ENCODE measurements around the gene C13orf42. TPM values are rescaled to one million over a fixed set of nuclear protein-coding genes. Genes with fewer than 3 reads are reported as not detected.

Gene C13orf42
- total and polyA plus RNA-seq, 10 of the 15 experiments (the other 5 are each of a cell fraction or from before 2014, with no cell fraction given), result not detected

GRCh38 chr13:51152701-51153100, 41.6 kb upstream of the C13orf42 start:
- peaks cover 0 to 6% of the 10 kb centered on the region in 2 experiments; a peak in 1 of 4 replicates for H3K27me3 ChIP-seq (replicated peaks in 1 of 2; ENCODE audit: control insufficient read depth in 2 of 2, insufficient read depth in 2 of 2, low read length in 1 of 2)
- 71% methylated on average over 5 of the region's 5 CpGs for WGBS (ENCODE audit: insufficient coverage, insufficient replicate concordance, low lambda C conversion rate, missing lambda C conversion rate)
- no peaks in the 10 kb centered on the region for H3K9me3 ChIP-seq (replicated peaks; ENCODE audit: control insufficient read depth, insufficient read depth, low read length)
- H4K20me1 ChIP-seq (ENCODE audit: control insufficient read depth, insufficient read depth), result no peaks in the 10 kb centered on the region
- ChIA-PET CTCF (interaction anchor here (2.8 kb wide), 1 partner anchor 133 kb away, joined by 7 read pairs; no protein-coding TSS in a partner anchor), RAD21 (ENCODE audit: unreplicated experiment) (interaction anchor here (1.4 kb wide), 1 partner anchor 645 kb away, joined by 3 read pairs; no protein-coding TSS in a partner anchor), POLR2A (no interaction called here), SMC1A (ENCODE audit: uncharacterized antibody, unreplicated experiment) (interaction anchor here (1.6 kb wide), 1 partner anchor 134 kb away, joined by 4 read pairs; no protein-coding TSS in a partner anchor)
- no peak overlapping the region for H3K4me3 ChIP-seq
- TF ChIP-seq MEF2B (IDR thresholded peaks at IDR 0.05; ENCODE audit: partially characterized antibody, poor library complexity, severe bottlenecking) (no peak), NFYB (IDR thresholded peaks at IDR 0.05; ENCODE audit: insufficient read depth, low read depth, low read length) (no peak), NKRF (conservative IDR thresholded peaks at IDR 0.05) (no peak), HDAC2 (IDR thresholded peaks at IDR 0.05) (no peak), ZNF622 (IDR thresholded peaks at IDR 0.05) (no peak), ELK1 (IDR thresholded peaks at IDR 0.05; ENCODE audit: low read depth, low read length) (no peak), RUNX3 (IDR thresholded peaks at IDR 0.05; ENCODE audit: low read length) (no peak), ZSCAN29 (IDR thresholded peaks at IDR 0.05) (no peak), RFX5 (IDR thresholded peaks at IDR 0.05; ENCODE audit: low read depth, low read length) (no peak), TBL1XR1 (IDR thresholded peaks at IDR 0.05; ENCODE audit: low read depth, low read length) (no peak), MEF2A (IDR thresholded peaks at IDR 0.05; ENCODE audit: insufficient read depth, low read depth, low read length) (no peak), ZNF217 (IDR thresholded peaks at IDR 0.05) (no peak), LARP7 (IDR thresholded peaks at IDR 0.05) (no peak), CUX1 (IDR thresholded peaks at IDR 0.05; ENCODE audit: insufficient replicate concordance, low read depth, low read length) (no peak)
- no peak for FAIRE-seq
- no peak overlapping the region for H3K27ac ChIP-seq (ENCODE audit: control insufficient read depth, insufficient read depth)
- DNase-seq (ENCODE audit: low read depth, low spot score), result no peak
- H3K4me2 ChIP-seq (ENCODE audit: control insufficient read depth, insufficient read depth), result no peak overlapping the region
- no peak for ATAC-seq
- no peaks in the 10 kb centered on the region for H3K79me2 ChIP-seq (ENCODE audit: control insufficient read depth, insufficient read depth, low read length)
- in situ Hi-C loops (cut with MboI), result no loop called here
- H2AFZ ChIP-seq (ENCODE audit: control insufficient read depth, low read depth, low read length), result no peak overlapping the region
- no TSS peak for BruUV-seq (replicated peaks)
- no peaks in the 10 kb centered on the region for H3K4me1 ChIP-seq (ENCODE audit: control insufficient read depth, insufficient read depth, low read length)
- H3K36me3 ChIP-seq (ENCODE audit: control insufficient read depth in 2 of 2, insufficient read depth in 2 of 2, low read length in 1 of 2), result no peaks in the 10 kb centered on the region
- intact Hi-C loops (cut with micrococcal nuclease; ENCODE audit: unreplicated experiment), result no loop called here
- H3K9ac ChIP-seq (ENCODE audit: control insufficient read depth, insufficient read depth, low read length), result no peak overlapping the region

Data from GM12878 (cell line).